Measurements from ENCODE around the gene JAKMIP3.

DNA sequence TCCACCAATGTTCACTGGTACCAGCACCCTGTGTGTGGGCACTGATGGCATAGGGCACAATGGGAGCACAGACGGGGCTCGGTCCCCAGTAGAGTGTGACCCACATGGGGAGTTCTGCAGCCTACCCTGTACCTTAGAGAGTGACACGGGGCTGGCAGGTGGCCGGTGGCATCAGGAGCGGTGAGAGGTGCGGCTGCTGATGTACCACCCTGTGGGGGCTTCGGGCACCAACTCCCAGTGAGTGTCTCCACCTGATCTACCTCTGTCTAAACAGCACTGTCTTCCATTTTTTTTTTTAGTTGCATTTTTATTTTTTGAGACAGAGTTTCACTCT is 4.1 kb downstream of the JAKMIP3 start:
- TF ChIP-seq CTCF (IDR thresholded peaks at IDR 0.05; ENCODE audit: low read depth, low read length), result no peak
- no peak for TF ChIP-seq EZH2phosphoT487 (IDR thresholded peaks at IDR 0.05; ENCODE audit: low read depth)
